HG03469 (cell line): ENCODE measurements around the gene CDH6.

Source experiments
- ATAC-seq: cut with Tn5 transposase; IDR thresholded peaks from one replicate; pipeline ENCODE4 v1.9.1; 2021; ENCODE audit warnings: mild to moderate bottlenecking, moderate library complexity, moderate number of reproducible peaks; ENCODE audit not compliant: unreplicated experiment

Gene CDH6

GRCh38 chr5:31365776-31366175 is 172.3 kb downstream of the CDH6 start:
- no peak for ATAC-seq

- no peak for ATAC-seq
Measured at GRCh38 chr5:31366941-31367340, 173.5 kb downstream of the CDH6 start.

GRCh38 chr5:31372124-31372523 is 178.6 kb downstream of the CDH6 start:
- no peak for ATAC-seq

GRCh38 chr5:31375999-31376720 is 182.7 kb downstream of the CDH6 start:
- ATAC-seq, result no peak

- ATAC-seq, result no peak
Measured at GRCh38 chr5:31377274-31377946, 183.9 kb downstream of the CDH6 start.

- no peak for ATAC-seq
Measured at GRCh38 chr5:31378136-31378535, 184.7 kb downstream of the CDH6 start.
